ENCODE data around the gene PKMYT1. TPM values are rescaled to one million over a fixed set of nuclear protein-coding genes. Genes with fewer than 3 reads are reported as not detected.

Gene PKMYT1
- total RNA-seq, 1 donor from 2014 or later, result 2.1 TPM

DNA sequence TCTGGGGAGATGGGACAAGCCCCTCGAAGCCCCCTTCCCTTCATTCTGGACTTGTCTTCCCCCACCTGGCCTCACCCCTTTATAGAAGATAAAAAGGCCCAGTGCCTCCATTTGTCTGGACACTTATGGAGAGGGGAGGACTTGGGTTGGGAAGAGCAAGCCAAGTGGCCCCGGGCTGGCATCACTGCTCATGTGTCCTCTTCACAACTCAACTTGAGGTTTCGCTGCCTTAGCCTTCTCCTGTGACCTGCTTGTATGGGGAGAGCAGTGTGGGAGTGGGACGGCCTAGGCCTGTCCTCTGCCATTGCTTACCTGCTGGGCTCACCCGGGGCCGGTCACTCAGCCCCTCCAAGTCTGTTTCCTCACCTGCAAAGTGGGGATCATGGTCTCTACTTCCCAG lies 9.7 kb downstream of the PKMYT1 start:
- Histone ChIP-seq H3K9me3 (ENCODE audit: control insufficient read depth in 3 of 3, low read length in 3 of 3) (no peaks in the 10 kb centered on the region), H3K9ac (ENCODE audit: low read depth in 1 of 3, low read length in 3 of 3) (peak overlapping the region in 2 of 3 donors; percentile 70 to 84), H3K27me3 (ENCODE audit: control insufficient read depth in 3 of 3, insufficient read depth in 3 of 3, low read length in 3 of 3) (peaks cover 27 to 34% (median 29%) of the 10 kb centered on the region in 3 donors), H3K27ac (ENCODE audit: low read depth, low read length) (peak overlapping the region; percentile 56), H3K4me1 (ENCODE audit: control insufficient read depth in 3 of 3, insufficient read depth in 3 of 3, low read length in 3 of 3) (peaks cover 26 to 42% (median 36%) of the 10 kb centered on the region in 3 donors), H3K36me3 (ENCODE audit: control insufficient read depth in 3 of 3, insufficient read depth in 3 of 3, low read length in 3 of 3) (peaks cover 0 to 7% (median 4%) of the 10 kb centered on the region in 3 donors), H3K4me3 (ENCODE audit: low read length in 3 of 3) (peak overlapping the region; percentile 43 to 81 (median 80))

DNA sequence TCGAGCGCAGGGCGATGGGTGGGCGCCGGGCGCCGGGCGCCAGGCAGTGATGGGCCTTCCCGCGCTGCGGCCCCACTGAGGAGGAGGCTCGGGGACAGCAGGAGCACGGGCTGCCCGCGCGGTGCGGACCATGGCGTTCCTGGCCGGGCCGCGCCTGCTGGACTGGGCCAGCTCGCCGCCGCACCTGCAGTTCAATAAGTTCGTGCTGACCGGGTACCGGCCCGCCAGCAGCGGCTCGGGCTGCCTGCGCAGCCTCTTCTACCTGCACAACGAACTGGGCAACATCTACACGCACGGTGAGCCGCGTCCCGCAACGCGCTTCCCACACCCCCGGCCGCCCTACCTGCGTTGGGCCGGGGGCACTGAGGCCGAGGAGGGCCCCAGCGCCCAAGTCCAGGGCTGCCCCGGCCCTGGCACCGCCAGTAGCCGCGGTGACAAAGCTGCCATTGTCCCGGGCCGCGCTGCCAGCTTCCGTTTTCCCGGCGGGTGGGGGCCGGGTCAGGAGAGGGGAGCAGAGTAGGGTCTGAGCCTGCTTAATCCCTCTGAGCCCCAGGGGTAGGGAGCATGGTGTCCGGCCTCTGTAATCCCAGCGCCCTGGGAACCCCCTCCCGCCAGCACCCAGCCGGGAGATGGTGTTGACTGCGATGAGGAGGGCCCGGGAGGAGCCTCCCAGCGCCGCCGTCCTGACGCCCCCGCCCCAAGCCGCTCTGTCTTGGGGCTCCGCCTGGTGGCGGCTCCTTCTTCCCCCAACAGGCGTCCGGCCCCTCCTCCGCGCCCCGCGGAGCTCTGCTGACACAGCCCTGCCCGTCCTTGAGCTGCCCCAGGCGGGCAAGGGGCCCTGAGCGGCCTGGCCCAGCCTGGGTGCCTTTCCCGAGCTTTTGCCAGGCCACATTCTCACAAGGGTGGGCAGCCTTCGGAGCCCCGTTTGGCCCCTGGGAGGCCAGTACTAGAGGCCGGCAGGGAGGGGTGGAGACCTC lies 10.4 kb downstream of the PKMYT1 start:
- peaks cover 0 to 7% (median 4%) of the 10 kb centered on the region in 3 donors for H3K36me3 ChIP-seq (ENCODE audit: control insufficient read depth in 3 of 3, insufficient read depth in 3 of 3, low read length in 3 of 3)
- peaks cover 26 to 42% (median 37%) of the 10 kb centered on the region in 3 donors for H3K4me1 ChIP-seq (ENCODE audit: control insufficient read depth in 3 of 3, insufficient read depth in 3 of 3, low read length in 3 of 3)
- H3K9me3 ChIP-seq (ENCODE audit: control insufficient read depth in 3 of 3, low read length in 3 of 3), result no peaks in the 10 kb centered on the region
- peak overlapping the region; percentile 62 to 81 (median 80) for H3K4me3 ChIP-seq (ENCODE audit: low read length in 3 of 3)
- peak overlapping the region; percentile 56 for H3K27ac ChIP-seq (ENCODE audit: low read depth, low read length)
- H3K9ac ChIP-seq (ENCODE audit: low read depth in 1 of 3, low read length in 3 of 3), result peak overlapping the region; percentile 33 to 84 (median 70)
- H3K27me3 ChIP-seq (ENCODE audit: control insufficient read depth in 3 of 3, insufficient read depth in 3 of 3, low read length in 3 of 3), result peaks cover 33 to 34% (median 34%) of the 10 kb centered on the region in 3 donors

DNA sequence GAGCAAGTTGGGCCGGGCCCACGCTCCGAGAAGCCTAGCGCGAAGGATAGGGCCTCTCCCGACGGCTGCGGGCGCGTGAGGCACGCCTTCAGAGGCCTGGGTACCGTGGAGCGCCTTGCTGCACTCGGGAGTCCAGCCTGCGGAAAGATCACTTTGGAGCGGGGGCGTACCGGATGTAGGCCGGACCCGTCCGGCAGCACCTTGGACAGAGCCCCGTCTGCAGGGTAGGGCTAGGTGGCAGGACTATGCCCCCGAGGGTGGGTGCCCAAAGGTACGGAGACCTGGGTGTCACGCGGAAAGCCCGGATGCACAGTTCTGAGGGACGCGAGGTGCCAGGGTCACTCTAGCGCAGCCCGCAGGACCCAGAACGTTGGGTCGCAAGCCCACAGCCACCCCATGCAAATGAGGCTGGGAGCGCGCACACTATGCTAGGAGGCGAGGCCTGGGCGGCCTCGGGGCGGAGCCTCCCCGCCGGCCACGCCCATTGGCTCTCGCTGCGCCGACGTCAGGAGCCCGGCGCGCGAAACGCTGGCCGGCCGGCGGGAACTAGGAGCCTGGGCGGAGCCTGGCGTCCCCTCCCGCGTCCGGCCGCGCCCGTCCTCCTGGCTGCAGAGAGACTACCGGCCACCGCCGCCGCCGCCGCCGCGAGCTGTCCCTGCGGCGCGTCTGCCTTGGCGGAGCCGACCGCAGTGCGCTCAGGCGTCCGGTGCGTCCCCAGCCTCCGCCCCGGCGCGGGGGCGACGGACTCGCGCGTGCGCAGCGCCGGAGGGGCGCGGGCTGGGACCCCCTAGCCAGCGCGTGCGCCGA lies 11.3 kb downstream of the PKMYT1 start, which contains the start of gene PAQR4:
Gene PAQR4 (plus strand): TSS at position 611 of the 807 bp plus-strand sequence. CDS start 327 bp downstream, outside the sequence.
- H3K4me1 ChIP-seq (ENCODE audit: control insufficient read depth in 3 of 3, insufficient read depth in 3 of 3, low read length in 3 of 3), result peaks cover 32 to 46% (median 42%) of the 10 kb centered on the region in 3 donors
- no peak within 1 kb of the TSS for H3K27ac ChIP-seq (ENCODE audit: low read depth, low read length)
- H3K4me3 ChIP-seq (ENCODE audit: low read length in 3 of 3), result peak within 1 kb of the TSS; percentile 75 to 81 (median 80)
- no peaks in the 10 kb centered on the region for H3K9me3 ChIP-seq (ENCODE audit: control insufficient read depth in 3 of 3, low read length in 3 of 3)
- H3K27me3 ChIP-seq (ENCODE audit: control insufficient read depth in 3 of 3, insufficient read depth in 3 of 3, low read length in 3 of 3), result peaks cover 42 to 43% (median 43%) of the 10 kb centered on the region in 3 donors
- H3K36me3 ChIP-seq (ENCODE audit: control insufficient read depth in 3 of 3, insufficient read depth in 3 of 3, low read length in 3 of 3), result peaks cover 0 to 7% (median 4%) of the 10 kb centered on the region in 3 donors
- H3K9ac ChIP-seq (ENCODE audit: low read depth in 1 of 3, low read length in 3 of 3), result peak within 1 kb of the TSS; percentile 33 to 84 (median 70)

DNA sequence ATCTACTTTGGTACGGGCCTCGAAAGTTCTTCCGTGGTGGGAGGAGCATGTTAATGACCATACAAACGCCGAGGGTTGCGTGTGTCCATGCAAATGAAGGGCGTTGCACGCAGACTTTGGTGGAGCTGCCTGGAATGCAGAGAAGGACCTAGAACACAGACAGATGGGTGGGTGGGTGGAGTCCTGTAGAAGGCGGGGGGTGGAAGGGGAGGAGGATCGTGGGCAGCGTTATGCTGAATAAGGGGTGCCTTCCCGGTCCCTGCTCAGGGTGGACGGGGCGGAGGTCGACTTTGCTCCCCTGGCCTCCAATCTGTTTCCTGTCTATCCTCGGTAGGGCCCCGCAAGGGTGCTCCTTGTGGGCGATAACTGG lies 11.9 kb downstream of the PKMYT1 start:
- Histone ChIP-seq H3K27me3 (ENCODE audit: control insufficient read depth in 3 of 3, insufficient read depth in 3 of 3, low read length in 3 of 3) (peaks cover 47 to 49% (median 48%) of the 10 kb centered on the region in 3 donors), H3K9ac (ENCODE audit: low read depth in 1 of 3, low read length in 3 of 3) (peak overlapping the region in 1 of 3 donors; percentile 8), H3K27ac (ENCODE audit: low read depth, low read length) (no peak overlapping the region), H3K9me3 (ENCODE audit: control insufficient read depth in 3 of 3, low read length in 3 of 3) (no peaks in the 10 kb centered on the region), H3K4me3 (ENCODE audit: low read length in 3 of 3) (peak overlapping the region in 2 of 3 donors; percentile 80 to 81), H3K4me1 (ENCODE audit: control insufficient read depth in 3 of 3, insufficient read depth in 3 of 3, low read length in 3 of 3) (peaks cover 33 to 46% (median 43%) of the 10 kb centered on the region in 3 donors), H3K36me3 (ENCODE audit: control insufficient read depth in 3 of 3, insufficient read depth in 3 of 3, low read length in 3 of 3) (peaks cover 0 to 7% (median 4%) of the 10 kb centered on the region in 3 donors)

DNA sequence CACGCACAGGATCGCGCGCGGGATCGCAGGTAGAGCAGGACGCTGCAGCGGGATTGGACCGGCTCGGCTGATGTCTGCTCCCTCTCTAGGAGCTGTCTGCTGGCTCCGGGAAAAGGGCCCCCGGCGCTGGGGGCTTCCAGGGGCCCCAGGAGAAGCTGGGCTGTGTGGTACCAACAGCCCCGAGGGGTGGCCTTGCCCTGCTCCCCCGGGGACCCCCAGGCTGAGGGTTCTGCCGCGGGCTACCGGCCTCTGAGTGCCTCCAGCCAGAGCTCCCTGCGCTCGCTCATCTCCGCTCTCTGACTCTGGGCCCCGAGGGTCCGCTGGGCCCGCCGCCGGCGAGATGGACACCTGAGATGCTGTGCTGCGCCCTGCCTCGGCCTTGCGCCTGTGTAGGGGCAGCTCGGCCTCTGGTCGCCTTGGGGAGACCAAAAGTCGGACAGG lies 12.5 kb downstream of the PKMYT1 start:
- Histone ChIP-seq H3K27me3 (ENCODE audit: control insufficient read depth in 3 of 3, insufficient read depth in 3 of 3, low read length in 3 of 3) (peaks cover 50 to 54% (median 51%) of the 10 kb centered on the region in 3 donors), H3K4me1 (ENCODE audit: control insufficient read depth in 3 of 3, insufficient read depth in 3 of 3, low read length in 3 of 3) (peaks cover 27 to 46% (median 43%) of the 10 kb centered on the region in 3 donors)

DNA sequence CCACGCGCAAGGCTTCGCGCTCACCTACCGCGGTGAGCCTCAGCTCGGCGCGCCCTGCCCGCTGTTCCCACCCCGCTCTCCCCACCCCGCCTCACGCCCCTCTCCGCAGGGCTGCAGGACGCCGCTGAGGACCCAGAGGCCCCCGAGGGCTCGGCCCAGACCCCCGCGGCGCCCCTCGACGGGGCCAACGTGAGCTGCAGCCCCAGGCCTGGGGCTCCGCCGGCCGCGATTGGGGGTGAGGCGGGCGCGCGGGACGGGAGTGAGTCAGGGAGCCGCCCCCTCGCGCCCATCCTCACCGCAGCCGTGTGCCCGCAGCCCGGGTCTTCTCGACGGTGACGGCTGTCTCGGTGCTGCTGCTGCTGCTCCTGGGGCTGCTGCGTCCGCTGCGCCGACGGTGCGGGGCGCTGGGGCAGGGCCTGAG lies 13.0 kb downstream of the PKMYT1 start:
- Histone ChIP-seq H3K27ac (ENCODE audit: low read depth, low read length) (no peak overlapping the region), H3K4me3 (ENCODE audit: low read length in 3 of 3) (no peak overlapping the region), H3K4me1 (ENCODE audit: control insufficient read depth in 3 of 3, insufficient read depth in 3 of 3, low read length in 3 of 3) (peaks cover 27 to 46% (median 42%) of the 10 kb centered on the region in 3 donors)

More for the DNA sequence above, 12.5 kb downstream of the PKMYT1 start:
- no peak overlapping the region for H3K27ac ChIP-seq (ENCODE audit: low read depth, low read length)
- no peak overlapping the region for H3K4me3 ChIP-seq (ENCODE audit: low read length in 3 of 3)
- H3K9ac ChIP-seq (ENCODE audit: low read depth in 1 of 3, low read length in 3 of 3), result no peak overlapping the region
- peaks cover 0 to 7% (median 4%) of the 10 kb centered on the region in 3 donors for H3K36me3 ChIP-seq (ENCODE audit: control insufficient read depth in 3 of 3, insufficient read depth in 3 of 3, low read length in 3 of 3)
- no peaks in the 10 kb centered on the region for H3K9me3 ChIP-seq (ENCODE audit: control insufficient read depth in 3 of 3, low read length in 3 of 3)

DNA sequence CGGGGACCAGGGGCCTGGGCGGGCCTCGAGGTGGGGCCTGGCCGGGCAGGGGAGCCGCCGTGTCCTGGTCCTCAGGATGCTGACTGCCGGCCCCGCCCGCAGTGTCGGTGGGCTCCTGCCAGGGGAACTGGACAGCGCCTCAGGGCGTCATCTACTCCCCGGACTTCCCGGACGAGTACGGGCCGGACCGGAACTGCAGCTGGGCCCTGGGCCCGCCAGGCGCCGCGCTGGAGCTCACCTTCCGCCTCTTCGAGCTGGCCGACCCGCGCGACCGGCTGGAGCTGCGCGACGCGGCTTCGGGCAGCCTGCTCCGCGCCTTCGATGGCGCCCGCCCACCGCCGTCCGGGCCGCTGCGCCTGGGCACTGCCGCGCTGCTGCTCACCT lies 13.4 kb downstream of the PKMYT1 start:
- Histone ChIP-seq H3K9me3 (ENCODE audit: control insufficient read depth in 3 of 3, low read length in 3 of 3) (no peaks in the 10 kb centered on the region), H3K27me3 (ENCODE audit: control insufficient read depth in 3 of 3, insufficient read depth in 3 of 3, low read length in 3 of 3) (peaks cover 60 to 64% (median 60%) of the 10 kb centered on the region in 3 donors), H3K36me3 (ENCODE audit: control insufficient read depth in 3 of 3, insufficient read depth in 3 of 3, low read length in 3 of 3) (peaks cover 0 to 2% (median 0%) of the 10 kb centered on the region in 3 donors), H3K27ac (ENCODE audit: low read depth, low read length) (no peak overlapping the region), H3K4me1 (ENCODE audit: control insufficient read depth in 3 of 3, insufficient read depth in 3 of 3, low read length in 3 of 3) (peaks cover 27 to 45% (median 38%) of the 10 kb centered on the region in 3 donors), H3K4me3 (ENCODE audit: low read length in 3 of 3) (peak overlapping the region in 1 of 3 donors; percentile 2), H3K9ac (ENCODE audit: low read depth in 1 of 3, low read length in 3 of 3) (no peak overlapping the region)

More for the DNA sequence above, 13.0 kb downstream of the PKMYT1 start:
- Histone ChIP-seq H3K27me3 (ENCODE audit: control insufficient read depth in 3 of 3, insufficient read depth in 3 of 3, low read length in 3 of 3) (peaks cover 55 to 60% (median 56%) of the 10 kb centered on the region in 3 donors), H3K36me3 (ENCODE audit: control insufficient read depth in 3 of 3, insufficient read depth in 3 of 3, low read length in 3 of 3) (peaks cover 0 to 4% (median 4%) of the 10 kb centered on the region in 3 donors), H3K9me3 (ENCODE audit: control insufficient read depth in 3 of 3, low read length in 3 of 3) (no peaks in the 10 kb centered on the region), H3K9ac (ENCODE audit: low read depth in 1 of 3, low read length in 3 of 3) (no peak overlapping the region)

DNA sequence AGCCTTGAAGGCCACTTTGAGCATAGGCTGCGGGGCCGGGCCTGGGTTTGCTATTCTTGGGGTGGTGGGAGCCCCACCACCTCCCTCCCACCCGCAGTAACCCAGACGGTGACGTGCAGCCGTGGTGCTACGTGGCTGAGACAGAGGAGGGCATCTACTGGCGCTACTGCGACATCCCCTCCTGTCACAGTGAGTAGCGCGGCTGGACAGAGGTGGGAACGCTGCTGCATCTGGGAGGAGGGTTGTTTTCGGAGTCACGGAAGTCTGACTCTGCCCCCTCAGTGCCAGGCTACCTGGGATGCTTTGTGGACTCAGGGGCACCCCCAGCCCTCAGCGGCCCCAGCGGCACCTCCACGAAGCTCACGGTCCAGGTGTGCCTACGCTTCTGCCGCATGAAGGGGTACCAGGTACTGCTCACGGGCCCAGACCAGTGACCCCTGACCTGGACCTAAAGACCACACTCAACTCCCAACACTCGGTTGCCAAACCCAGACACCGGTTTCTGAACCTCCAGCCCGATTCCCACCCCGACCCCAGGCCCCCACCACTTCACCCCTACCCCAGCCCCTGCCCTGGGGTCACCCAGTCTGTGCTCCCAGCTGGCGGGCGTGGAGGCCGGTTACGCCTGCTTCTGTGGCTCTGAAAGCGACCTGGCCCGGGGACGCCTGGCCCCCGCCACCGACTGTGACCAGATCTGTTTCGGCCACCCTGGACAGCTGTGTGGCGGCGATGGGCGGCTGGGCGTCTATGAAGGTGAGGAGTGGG lies 14.0 kb downstream of the PKMYT1 start:
- Histone ChIP-seq H3K9ac (ENCODE audit: low read depth in 1 of 3, low read length in 3 of 3) (no peak overlapping the region), H3K4me3 (ENCODE audit: low read length in 3 of 3) (no peak overlapping the region), H3K36me3 (ENCODE audit: control insufficient read depth in 3 of 3, insufficient read depth in 3 of 3, low read length in 3 of 3) (no peaks in the 10 kb centered on the region), H3K4me1 (ENCODE audit: control insufficient read depth in 3 of 3, insufficient read depth in 3 of 3, low read length in 3 of 3) (peaks cover 27 to 39% (median 37%) of the 10 kb centered on the region in 3 donors), H3K27ac (ENCODE audit: low read depth, low read length) (no peak overlapping the region), H3K9me3 (ENCODE audit: control insufficient read depth in 3 of 3, low read length in 3 of 3) (no peaks in the 10 kb centered on the region), H3K27me3 (ENCODE audit: control insufficient read depth in 3 of 3, insufficient read depth in 3 of 3, low read length in 3 of 3) (peaks cover 63 to 68% (median 64%) of the 10 kb centered on the region in 3 donors)
